Suprapubic skin (tissue), 3 donors: ENCODE results near the gene COLGALT1.

ENCODE experiments used
- CTCF ChIP-seq, 2 donors: fragments of 200-600 bp in 1 of 2; fragments of 450-650 bp in 1 of 2; sonication (generic) in 1 of 2; IDR thresholded peaks; one replicate each; pipeline ENCODE4 v1.5.1; 2016 to 2019; ENCODE audit warnings: antibody characterized with exemption in 2 of 2, mild to moderate bottlenecking in 1 of 2, moderate library complexity in 1 of 2
- EP300 ChIP-seq: sonication (generic); formaldehyde crosslinking; IDR thresholded peaks from one replicate; pipeline ENCODE4 v1.6.1; 2017; ENCODE audit warnings: antibody characterized with exemption
- POLR2A ChIP-seq, 2 donors: fragments of 450-650 bp; IDR thresholded peaks; one replicate each; pipeline ENCODE4 v1.6.1; 2017; ENCODE audit warnings: antibody characterized with exemption in 2 of 2, mild to moderate bottlenecking in 2 of 2, moderate library complexity in 2 of 2

- TF ChIP-seq CTCF (IDR thresholded peaks at IDR 0.05) (no peak), POLR2A (IDR thresholded peaks at IDR 0.05) (no peak), EP300 (no peak)
Measured at GRCh38 chr19:17506745-17507144, 48.7 kb upstream of the COLGALT1 start.
